ENCODE data around the gene ARL15.

GRCh38 chr5:54270326-54270725, 40.0 kb downstream of the ARL15 start:
- TF ChIP-seq CTCF (conservative IDR thresholded peaks at IDR 0.05 in 1 of 2, IDR thresholded peaks at IDR 0.05 in 1 of 2; ENCODE audit: extremely low read depth in 1 of 2, insufficient read depth in 1 of 2, low read depth in 1 of 2, low read length in 2 of 2), result no peak
- no peak for TF ChIP-seq EZH2 (IDR thresholded peaks at IDR 0.05; ENCODE audit: borderline replicate concordance, low read length)
